IPS-NIHi11 (cell line): ENCODE data around the gene TLX1.

ENCODE experiments used
- DNase-seq: peaks from one replicate; pipeline ENCODE4 v3.0.0; 2012; ENCODE audit warnings: mixed read lengths, low spot score

TLX1 gene

GRCh38 chr10:101134299-101135127, 3.4 kb downstream of the TLX1 start:
- DNase-seq: no peak

- no peak for DNase-seq
Measured at GRCh38 chr10:101135141-101136006, 4.3 kb downstream of the TLX1 start.

GRCh38 chr10:101136007-101136707, 5.1 kb downstream of the TLX1 start:
- no peak for DNase-seq

GRCh38 chr10:101136708-101137121, 5.6 kb downstream of the TLX1 start:
- no peak for DNase-seq

- DNase-seq: no peak
Measured at GRCh38 chr10:101137271-101137670, 6.2 kb downstream of the TLX1 start.

- no peak for DNase-seq
Measured at GRCh38 chr10:101138788-101139420, 7.8 kb downstream of the TLX1 start.

GRCh38 chr10:101139421-101139911, 8.4 kb downstream of the TLX1 start:
- no peak for DNase-seq

GRCh38 chr10:101140084-101140949, 9.2 kb downstream of the TLX1 start:
- no peak for DNase-seq

GRCh38 chr10:101140950-101141615, 10.0 kb downstream of the TLX1 start:
- DNase-seq: no peak

- DNase-seq: peak; percentile 92
Measured at GRCh38 chr10:101141616-101142532, 10.8 kb downstream of the TLX1 start.

GRCh38 chr10:101142533-101143344, 11.6 kb downstream of the TLX1 start:
- DNase-seq: no peak

GRCh38 chr10:101143345-101143630, 12.2 kb downstream of the TLX1 start:
- no peak for DNase-seq

GRCh38 chr10:101144053-101144452, 13.0 kb downstream of the TLX1 start:
- DNase-seq: no peak

- no peak for DNase-seq
Measured at GRCh38 chr10:101145145-101145544, 14.0 kb downstream of the TLX1 start.

- DNase-seq: no peak
Measured at GRCh38 chr10:101145750-101146391, 14.8 kb downstream of the TLX1 start.

- peak; percentile 65 for DNase-seq
Measured at GRCh38 chr10:101146392-101147251, 15.5 kb downstream of the TLX1 start.

- no peak for DNase-seq
Measured at GRCh38 chr10:101151395-101151794, 20.3 kb downstream of the TLX1 start.
